HFFc6 (cell line): ENCODE data around the gene USB1. TPM values are rescaled to one million over a fixed set of nuclear protein-coding genes. Genes with fewer than 3 reads are reported as not detected.

ENCODE experiments used
- DNase-seq: peaks from one replicate; pipeline ENCODE4 v3.0.0-alpha.2; 2018
- H3K27ac Mint-ChIP-seq: 2 replicates; pipeline ENCODE4 v1.8.0; 2020; ENCODE audit warnings: mild to moderate bottlenecking, mixed read lengths
- H3K27me3 Mint-ChIP-seq: 2 replicates; pipeline ENCODE4 v1.8.0; 2021; ENCODE audit warnings: mild to moderate bottlenecking, moderate library complexity, mixed read lengths; ENCODE audit not compliant: insufficient read depth
- H3K36me3 Mint-ChIP-seq: 2 replicates; pipeline ENCODE4 v1.8.0; 2021; ENCODE audit warnings: low read depth, mixed read lengths
- H3K4me1 Mint-ChIP-seq: 2 replicates; pipeline ENCODE4 v1.8.0; 2020; ENCODE audit warnings: low read depth, mixed read lengths
- H3K4me3 Mint-ChIP-seq: 2 replicates; pipeline ENCODE4 v1.8.0; 2020; ENCODE audit warnings: mild to moderate bottlenecking, moderate library complexity, mixed read lengths
- H3K9me3 Mint-ChIP-seq: 2 replicates; pipeline ENCODE4 v1.8.0; 2020; ENCODE audit warnings: mild to moderate bottlenecking, mixed read lengths
- CTCF ChIP-seq: fragments of 200-600 bp; sonication (generic); IDR thresholded peaks from 2 replicates; pipeline ENCODE4 v1.5.0; 2021; ENCODE audit warnings: antibody characterized with exemption, mild to moderate bottlenecking
- total RNA-seq, 6 experiments: library from RNA; stranded (reverse); fragmentation: NEBNext Ultra II Directional; extraction: Animal tissue kit (Norgen Biotek cat#: 25700); gene quantifications; 2 replicates in 1 of 6; 3 replicates in 5 of 6; pipeline ENCODE4 v1.2.3, GENCODE V29; 2021

The USB1 gene
- total RNA-seq, 6 experiments from 2014 or later, result 62.9 to 88.3 (median 76.3) TPM

DNA sequence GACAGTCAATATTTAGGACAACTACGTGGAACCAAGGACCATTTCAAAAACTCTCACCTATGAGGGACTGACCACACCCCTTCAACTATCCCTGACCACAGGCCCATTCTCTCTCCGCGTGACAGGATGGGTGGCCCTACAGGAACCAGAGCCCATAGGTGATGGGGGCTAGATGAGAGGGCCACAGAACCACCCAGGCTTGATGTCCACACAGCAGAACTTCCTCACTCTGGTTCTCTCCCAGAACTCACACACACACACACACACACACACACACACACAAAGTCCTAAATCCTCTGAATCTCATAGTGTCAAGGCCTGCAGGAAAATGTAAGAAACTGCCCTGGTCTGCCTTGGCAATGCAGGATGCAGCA lies 2.2 kb upstream of the USB1 start:
- no peak for DNase-seq
- peak overlapping the region; percentile 84 for H3K4me3 Mint-ChIP-seq
- H3K36me3 Mint-ChIP-seq, result no peaks in the 10 kb centered on the region; the same call in 1 of the 2 replicates
- TF ChIP-seq CTCF, result no peak
- no peaks in the 10 kb centered on the region for H3K9me3 Mint-ChIP-seq
- H3K27ac Mint-ChIP-seq, result peak overlapping the region; percentile 27
- no peaks in the 10 kb centered on the region for H3K27me3 Mint-ChIP-seq
- H3K4me1 Mint-ChIP-seq, result peaks cover 45% of the 10 kb centered on the region

DNA sequence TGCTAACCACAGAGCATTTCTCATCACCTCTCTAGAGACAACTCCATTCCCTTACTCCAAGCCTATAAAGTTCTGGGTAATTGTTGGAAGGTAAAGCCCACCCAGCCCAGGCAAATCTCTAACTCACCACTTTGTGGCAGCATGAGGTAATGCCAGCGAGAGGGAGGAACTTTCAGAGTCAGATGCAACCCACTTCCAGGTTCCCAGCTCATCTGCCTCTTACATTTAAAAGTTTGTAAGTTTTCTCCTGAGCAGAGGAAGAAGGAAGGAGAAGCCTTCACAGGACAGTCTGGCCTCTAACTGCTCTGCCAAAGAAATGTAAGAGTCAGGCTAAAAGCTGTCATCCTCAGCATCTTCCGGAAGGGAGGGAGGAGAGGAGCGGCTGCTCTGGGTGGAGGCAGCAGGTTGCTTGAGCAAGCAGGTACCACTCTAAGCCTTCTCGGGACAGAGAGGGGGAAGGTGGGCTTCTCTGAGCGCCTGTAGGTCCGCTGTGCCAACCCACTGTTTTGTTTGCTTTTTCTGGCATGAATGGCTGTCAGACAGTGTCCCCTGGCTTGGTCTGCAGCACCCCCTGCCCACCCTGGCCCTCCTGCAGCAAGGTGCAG lies 1.7 kb upstream of the USB1 start:
- TF ChIP-seq CTCF, result no peak; the same call in 1 of the 2 replicates
- Mint-ChIP-seq H3K36me3 (peaks cover under 1% of the 10 kb centered on the region; the same call in 1 of the 2 replicates), H3K27ac (peak overlapping the region; percentile 27), H3K9me3 (no peaks in the 10 kb centered on the region), H3K27me3 (no peaks in the 10 kb centered on the region), H3K4me1 (peaks cover 50% of the 10 kb centered on the region), H3K4me3 (peak overlapping the region; percentile 84)
- DNase-seq, result no peak

DNA sequence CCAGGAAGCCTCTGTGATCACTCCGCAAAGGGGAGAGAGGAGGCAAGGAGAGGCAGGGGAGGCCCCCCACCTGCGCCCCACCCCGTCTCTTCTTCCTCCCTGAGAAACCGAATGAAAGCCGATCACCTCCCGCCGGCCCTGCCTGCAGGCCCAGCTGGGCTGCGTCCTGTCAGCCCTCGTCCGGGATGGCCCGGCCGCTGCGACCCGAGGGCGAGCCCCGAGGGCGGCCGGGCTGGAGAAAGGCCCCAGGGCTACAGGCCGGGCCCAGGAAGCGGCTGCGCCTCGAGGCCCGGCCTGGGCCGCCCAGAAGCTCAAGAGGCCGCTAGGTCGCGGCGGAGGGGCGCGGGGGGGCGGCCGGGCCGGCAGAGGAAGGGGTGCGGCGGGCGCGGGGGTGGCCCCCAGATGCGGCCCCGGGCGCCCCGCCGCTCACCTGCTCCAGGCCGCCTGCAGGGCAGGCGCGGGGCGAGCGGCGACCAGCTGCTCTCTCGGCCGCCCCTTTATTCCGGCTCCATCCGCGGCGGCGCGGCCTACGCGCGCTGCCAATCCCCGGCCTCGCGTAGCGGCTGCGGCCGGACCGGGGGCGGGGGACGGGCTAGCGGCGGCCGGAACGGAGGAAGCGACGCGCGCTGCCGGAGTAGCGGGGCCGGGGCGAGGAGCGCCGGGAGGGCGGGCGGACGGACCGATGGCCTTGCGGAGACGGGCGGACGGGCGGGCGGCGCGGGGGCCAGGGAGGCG lies 1.1 kb upstream of the USB1 start, which contains the start of gene ZNF319:
Gene ZNF319, minus strand, starts transcription at position 702 of the 735 bp plus-strand sequence. CDS start 2,407 bp downstream, outside the sequence.
- no peak for TF ChIP-seq CTCF
- H3K27me3 Mint-ChIP-seq, result peaks cover 2% of the 10 kb centered on the region; the same call in 1 of the 2 replicates
- H3K27ac Mint-ChIP-seq, result peak within 1 kb of the TSS; percentile 86
- H3K36me3 Mint-ChIP-seq, result peaks cover 4% of the 10 kb centered on the region; the same call in 1 of the 2 replicates
- H3K9me3 Mint-ChIP-seq, result no peaks in the 10 kb centered on the region
- no peak for DNase-seq
- H3K4me1 Mint-ChIP-seq, result peaks cover 56% of the 10 kb centered on the region
- H3K4me3 Mint-ChIP-seq, result peak within 1 kb of the TSS; percentile 93

- Mint-ChIP-seq H3K4me1 (peaks cover 57% of the 10 kb centered on the region), H3K36me3 (peaks cover 8% of the 10 kb centered on the region; the same call in 1 of the 2 replicates), H3K27me3 (peaks cover 2% of the 10 kb centered on the region; the same call in 1 of the 2 replicates), H3K4me3 (peak overlapping the region; percentile 93), H3K27ac (no peak overlapping the region), H3K9me3 (no peaks in the 10 kb centered on the region)
- no peak for TF ChIP-seq CTCF
- no peak for DNase-seq
Measured at GRCh38 chr16:58001781-58002415, 691 bp downstream of the USB1 start.

DNA sequence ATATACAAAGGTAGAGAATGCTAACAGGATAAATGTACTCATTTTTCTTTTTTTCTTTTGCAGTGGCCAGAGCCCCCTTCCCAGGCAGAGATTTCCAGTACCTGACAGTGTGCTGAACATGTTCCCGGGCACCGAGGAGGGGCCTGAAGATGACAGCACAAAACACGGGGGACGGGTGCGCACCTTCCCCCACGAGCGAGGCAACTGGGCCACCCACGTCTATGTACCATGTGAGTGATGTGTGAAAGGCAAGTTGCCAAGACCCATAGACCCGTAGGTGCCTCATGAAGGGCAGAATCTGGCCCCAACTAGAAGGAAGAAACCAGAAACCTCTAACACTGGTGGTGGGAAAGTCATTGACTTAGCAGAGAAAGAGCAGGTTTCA lies 1.2 kb downstream of the USB1 start:
- H3K4me3 Mint-ChIP-seq, result peak overlapping the region; percentile 93; the same call in 1 of the 2 replicates
- H3K36me3 Mint-ChIP-seq, result peaks cover 8% of the 10 kb centered on the region; the same call in 1 of the 2 replicates
- H3K27me3 Mint-ChIP-seq, result peaks cover 2% of the 10 kb centered on the region; the same call in 1 of the 2 replicates
- H3K9me3 Mint-ChIP-seq, result no peaks in the 10 kb centered on the region
- H3K27ac Mint-ChIP-seq, result no peak overlapping the region
- H3K4me1 Mint-ChIP-seq, result peaks cover 57% of the 10 kb centered on the region
- no peak for TF ChIP-seq CTCF
- DNase-seq, result no peak
